GM18868 (cell line): ENCODE measurements around the gene ZNF799.
"Not testable (repeated sequence)": the region's sequence is repeated elsewhere in the genome, so short reads cannot be mapped to it uniquely, and the experiment has no call there.

Source experiments
- ATAC-seq: cut with Tn5 transposase; IDR thresholded peaks from one replicate; pipeline ENCODE4 v1.9.1; 2021; ENCODE audit warnings: mild to moderate bottlenecking, moderate library complexity; ENCODE audit not compliant: unreplicated experiment

ZNF799 gene

GRCh38 chr19:12400633-12401502 lies at the start of gene ZNF799:
Gene ZNF799, minus strand, starts transcription at chr19:12401271. Its CDS starts 201 bp downstream, at chr19:12401070.
- peak; percentile 90 for ATAC-seq

- no peak for ATAC-seq
These were observed 49.8 kb upstream of the ZNF799 start for GRCh38 chr19:12450844-12451243.

DNA sequence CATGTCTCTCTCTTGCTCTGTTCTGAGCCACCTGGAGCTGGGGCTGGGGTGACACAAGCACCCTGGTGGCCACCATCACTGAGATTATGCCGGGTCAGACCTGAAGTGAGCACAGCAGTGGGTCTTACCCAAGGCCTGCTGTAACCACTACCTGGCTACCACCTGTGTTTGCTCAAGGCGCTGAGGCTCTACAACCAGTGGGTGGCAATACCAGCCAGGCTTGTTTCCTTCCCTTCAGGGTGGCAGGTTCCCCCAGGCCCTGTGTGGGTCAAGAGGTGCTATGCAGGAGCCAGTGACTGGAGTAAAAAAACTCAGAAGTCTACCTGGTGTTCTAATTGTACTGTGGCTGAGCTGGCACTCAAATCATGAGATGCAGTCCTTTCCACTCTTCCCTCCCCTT lies 47.7 kb upstream of the ZNF799 start:
- no peak for ATAC-seq

DNA sequence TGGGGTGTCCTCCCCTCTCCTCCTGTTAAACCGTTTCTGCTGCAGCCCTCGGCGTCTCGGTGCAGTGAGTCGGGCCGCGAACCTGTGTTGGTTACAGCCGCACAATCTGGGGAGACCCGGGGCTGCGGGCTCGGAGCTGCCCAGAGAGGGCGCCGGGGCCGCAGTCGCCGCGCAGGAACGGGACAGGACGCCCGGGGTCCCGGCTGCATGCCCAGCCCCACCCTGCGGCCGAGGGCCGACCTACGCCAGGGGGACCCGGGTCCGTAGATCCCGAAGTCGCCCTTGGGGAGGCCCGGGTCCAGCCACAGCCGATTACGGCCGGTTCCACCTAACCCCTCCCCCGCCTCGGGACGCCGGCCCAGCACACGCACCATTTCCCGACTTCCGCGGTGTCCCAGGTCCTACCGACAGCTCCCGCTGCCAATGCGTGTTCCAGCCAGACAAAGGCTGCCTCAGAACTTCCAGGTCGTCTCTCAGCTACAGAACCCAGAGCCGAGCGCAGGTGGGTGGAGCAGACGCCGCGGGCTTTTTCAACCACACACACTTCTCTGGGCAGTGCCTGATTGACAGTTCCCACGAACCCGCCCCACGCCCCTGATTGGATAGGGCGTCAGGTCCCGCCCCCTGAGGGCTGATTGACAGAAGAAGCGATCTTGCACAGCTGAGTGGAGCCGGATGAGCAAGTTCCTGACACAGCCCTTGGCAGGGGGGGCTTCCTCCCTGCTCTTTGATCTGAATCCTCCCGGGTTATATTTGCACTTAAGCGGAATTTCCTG lies 39.7 kb upstream of the ZNF799 start, which contains the start of gene ZNF443:
Gene ZNF443 (minus strand): TSS at position 481 of the 776 bp plus-strand sequence. CDS start 107 bp downstream, at position 374.
- ATAC-seq, result peak; percentile 99

DNA sequence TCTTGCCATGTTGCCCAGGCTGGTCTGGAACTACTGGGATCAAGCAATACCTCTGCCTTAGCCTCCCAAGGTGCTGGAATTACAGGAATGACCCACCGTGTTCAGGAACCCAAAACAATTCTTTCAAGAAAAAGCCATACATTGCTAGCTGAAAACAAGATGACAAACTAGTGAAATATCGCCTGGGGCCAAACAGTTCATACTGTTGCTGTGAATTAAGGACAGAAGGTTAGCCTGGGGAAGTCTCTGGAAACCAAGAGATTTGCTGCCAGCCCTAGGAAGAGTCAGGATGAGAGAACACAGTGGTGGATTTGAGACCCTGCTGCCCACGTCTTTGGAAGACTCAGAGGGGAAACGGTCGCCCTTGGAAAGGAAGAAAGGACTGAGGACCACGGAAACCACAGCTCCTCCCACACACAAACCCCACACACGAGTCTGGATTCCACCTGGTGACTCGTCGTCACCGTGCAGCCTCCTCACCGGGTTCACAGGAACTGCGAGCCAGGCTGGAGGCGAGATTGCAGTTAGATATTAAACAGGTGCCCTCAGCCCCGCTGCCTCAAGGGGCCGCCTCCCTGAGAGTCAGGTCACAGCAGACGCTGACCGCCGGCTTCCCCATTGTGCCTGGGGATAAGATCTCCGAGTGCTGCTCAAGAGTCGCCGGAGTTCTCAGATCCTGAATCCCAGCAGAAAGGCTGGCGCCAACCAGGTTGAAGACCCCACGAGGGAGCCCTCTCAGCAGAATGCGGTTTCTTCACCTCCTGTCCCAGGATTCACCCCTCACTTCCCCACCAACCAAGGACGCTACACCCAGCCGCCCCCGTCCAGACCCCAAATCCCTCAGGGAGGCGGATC lies 38.8 kb upstream of the ZNF799 start:
- ATAC-seq, result not testable (repeated sequence)

DNA sequence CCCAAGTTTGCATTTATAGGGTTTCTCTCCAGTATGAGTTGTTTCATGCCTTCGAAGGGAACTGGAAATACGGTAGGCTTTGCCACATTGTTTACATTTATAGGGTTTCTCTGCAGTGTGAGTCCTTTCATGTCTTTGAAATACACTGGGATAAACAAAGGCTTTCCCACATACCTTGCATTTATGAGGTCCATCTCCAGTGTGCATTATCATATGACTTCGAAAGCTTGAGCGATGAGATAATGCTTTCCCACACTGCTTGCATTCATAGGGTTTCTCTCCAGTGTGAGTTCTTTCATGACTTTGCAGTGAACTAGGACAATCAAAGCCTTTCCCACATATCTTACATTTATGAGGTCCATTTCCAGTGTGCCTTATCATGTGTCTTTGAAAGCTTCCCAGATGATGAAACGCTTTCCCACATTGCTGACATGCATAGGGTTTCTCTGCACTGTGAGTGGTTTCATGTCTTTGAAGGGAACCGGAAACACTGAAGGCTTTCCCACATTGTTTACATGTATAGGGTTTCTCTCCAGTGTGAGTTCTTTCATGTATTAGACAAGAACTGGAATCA lies 29.7 kb upstream of the ZNF799 start:
- not testable (repeated sequence) for ATAC-seq

- ATAC-seq, result no peak
These were observed 24.8 kb upstream of the ZNF799 start for GRCh38 chr19:12425888-12426274.

- ATAC-seq, result no peak
These were observed 24.3 kb upstream of the ZNF799 start for GRCh38 chr19:12425236-12425887.

DNA sequence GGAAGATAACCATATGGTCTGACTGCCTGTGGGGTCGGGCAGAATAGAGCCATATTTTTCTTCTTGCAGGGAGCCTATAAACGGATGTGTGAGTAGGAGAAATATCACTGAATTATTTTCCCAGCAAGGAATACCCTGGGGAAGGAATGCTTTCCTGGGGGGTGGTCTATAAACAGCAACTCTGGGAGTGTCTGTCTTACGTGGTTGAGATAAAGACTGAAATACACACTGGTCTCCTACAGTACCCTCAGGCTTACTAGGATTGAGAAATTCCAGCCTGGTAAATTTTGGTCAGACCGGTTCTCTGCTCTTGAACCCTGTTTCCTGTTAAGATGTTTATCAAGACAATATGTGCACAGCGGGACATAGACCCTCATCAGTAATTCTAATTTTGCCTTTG lies 16.2 kb upstream of the ZNF799 start:
- ATAC-seq, result not testable (repeated sequence)

DNA sequence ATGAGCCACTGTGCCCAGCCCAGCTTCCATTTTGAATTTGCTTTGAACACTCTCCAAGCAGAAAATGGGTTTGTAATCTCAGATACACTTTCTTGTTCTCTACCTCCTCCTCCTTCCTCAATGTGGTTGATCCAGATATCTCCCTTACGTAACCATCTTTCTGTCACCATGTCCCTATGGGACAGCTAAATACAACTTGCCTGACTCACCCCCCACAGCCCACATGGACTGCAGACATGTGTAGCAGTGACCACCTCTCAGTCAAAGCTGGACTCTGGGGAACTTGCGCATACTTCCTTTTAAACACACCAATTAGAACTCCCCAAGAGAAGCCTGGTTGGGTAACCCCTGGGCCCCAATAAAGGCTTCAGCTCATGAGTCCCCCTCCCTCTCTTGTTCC lies 10.8 kb upstream of the ZNF799 start:
- ATAC-seq, result no peak

GRCh38 chr19:12399901-12400632 lies 1.0 kb downstream of the ZNF799 start:
- not testable (repeated sequence) for ATAC-seq

- not testable (repeated sequence) for ATAC-seq
These were observed 9.9 kb downstream of the ZNF799 start for GRCh38 chr19:12391148-12391547.

- not testable (repeated sequence) for ATAC-seq
These were observed 14.7 kb downstream of the ZNF799 start for GRCh38 chr19:12386365-12386764.

DNA sequence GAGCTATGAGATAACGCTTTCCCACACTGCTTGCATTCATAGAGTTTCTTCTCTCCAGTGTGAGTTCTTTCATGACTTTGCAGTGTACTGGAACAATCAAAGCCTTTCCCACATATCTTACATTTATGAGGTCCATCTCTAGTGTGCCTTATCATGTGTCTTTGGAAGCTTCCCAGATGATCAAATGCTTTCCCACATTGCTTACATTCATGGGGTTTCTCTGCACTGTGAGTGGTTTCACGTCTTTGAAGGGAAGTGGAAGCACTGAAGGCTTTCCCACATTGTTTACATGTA lies 20.7 kb downstream of the ZNF799 start:
- no peak for ATAC-seq

DNA sequence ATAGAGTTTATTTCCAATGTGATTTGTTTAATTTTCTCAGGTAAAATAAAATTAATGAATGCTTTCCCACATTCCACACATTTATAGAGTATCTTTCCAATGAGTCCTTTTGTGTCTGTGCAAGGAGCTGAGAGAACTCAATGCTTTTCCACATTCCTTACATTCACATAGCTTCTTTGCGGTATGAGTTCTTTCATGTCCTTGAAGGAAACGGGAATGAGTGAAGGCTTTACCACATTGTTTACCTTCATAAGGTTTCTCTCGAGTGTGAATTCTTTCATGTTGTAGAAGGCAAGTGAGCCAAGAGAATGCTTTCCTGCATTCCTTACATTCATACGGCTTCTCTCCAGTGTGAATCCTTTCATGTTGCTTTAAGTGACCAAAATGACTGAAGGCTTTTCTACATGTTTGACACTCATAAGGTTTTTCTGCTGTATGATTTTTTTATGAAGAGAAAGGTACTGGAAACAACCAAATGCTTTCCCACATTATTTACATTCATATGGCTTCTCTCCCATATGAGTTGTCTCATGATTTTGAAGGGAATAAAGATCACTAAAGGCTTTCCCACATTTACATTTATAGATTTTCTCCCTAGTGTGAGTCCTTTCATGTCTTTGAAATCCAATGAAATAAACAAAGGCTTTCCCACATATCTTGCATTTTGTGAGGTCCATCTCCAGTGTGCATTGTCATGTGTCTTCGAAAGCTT lies 21.2 kb downstream of the ZNF799 start:
- ATAC-seq, result no peak

GRCh38 chr19:12374026-12374425 lies 27.0 kb downstream of the ZNF799 start:
- ATAC-seq, result no peak

DNA sequence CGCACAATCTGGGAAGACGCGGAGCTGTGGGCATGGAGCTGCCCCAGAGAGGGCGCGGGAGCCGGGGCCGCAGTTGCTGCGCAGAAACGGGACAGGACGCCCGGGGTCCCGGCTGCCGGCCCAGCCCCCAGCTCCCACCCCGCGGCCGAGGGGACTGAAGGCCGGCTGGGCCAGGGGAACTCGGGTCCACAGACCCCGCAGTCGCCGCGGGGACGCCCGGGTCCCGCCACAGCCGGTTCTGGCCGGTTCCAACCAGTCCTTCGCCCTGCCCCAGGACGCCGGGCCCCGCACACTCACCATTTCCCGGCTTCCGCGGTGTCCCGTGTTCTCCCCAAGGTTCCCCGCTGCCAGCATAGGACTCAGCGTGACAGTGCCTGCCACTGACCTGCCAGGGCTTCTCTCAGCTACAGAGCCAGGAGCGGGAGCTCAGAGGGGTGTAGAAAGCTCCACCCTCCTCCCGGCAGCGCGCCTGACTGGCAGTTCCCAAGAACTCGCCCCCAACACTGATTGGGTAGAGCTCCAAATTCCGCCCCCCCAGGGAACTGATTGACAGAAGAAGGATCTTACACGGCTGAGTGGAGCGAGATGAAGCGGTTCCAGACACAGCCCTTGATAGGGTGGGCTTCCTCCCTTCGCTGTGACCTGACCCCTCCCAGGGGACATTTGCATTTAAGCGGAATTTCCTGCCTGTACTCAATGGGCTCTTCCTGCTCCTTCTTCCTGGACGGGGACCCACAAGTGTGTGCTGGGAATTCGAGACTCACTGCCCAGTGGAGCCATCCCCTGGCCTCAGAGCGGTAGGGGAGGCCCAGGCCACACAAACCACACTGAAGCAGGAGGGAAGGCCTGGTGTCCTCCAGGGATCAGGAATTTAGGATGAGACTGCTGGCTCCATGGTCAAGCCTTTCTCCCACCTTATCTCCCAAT lies 35.6 kb downstream of the ZNF799 start, which contains the start of gene ZNF442:
Gene ZNF442 (minus strand): TSS at position 448 of the 927 bp plus-strand sequence. CDS start 2,052 bp downstream, outside the sequence.
- peak; percentile 87 for ATAC-seq
